NCI-H748 treated with DMSO at 0.1 percent for 48 hours (cell line): ENCODE measurements around the gene TPH2.
A peak's percentile ranks its signal among the peaks of the same experiment; 100 is the strongest.

Source experiments
- DNase-seq: peaks from one replicate; lab custom pipeline; 2025; lab: John Stamatoyannopoulos, UW

Gene TPH2

DNA sequence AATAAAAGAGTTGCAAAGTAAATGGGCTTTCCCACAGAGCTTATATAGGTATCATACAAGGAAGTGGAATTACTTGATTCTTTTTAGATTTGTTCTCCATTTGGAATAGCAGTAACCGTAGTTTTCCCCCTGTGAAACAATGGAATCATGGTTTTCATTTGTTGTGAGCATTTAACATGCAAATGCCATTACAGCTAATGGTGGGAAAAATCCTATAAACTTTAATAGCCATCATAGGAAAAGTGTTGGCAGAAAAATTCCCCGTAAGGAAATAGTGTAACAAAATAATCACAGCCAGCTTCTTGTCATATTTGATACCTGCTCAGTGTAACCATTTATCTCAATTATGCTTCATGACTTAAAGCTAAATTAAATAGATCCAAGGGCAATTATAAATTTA is 95.3 kb downstream of the TPH2 start:
- no peak for DNase-seq

DNA sequence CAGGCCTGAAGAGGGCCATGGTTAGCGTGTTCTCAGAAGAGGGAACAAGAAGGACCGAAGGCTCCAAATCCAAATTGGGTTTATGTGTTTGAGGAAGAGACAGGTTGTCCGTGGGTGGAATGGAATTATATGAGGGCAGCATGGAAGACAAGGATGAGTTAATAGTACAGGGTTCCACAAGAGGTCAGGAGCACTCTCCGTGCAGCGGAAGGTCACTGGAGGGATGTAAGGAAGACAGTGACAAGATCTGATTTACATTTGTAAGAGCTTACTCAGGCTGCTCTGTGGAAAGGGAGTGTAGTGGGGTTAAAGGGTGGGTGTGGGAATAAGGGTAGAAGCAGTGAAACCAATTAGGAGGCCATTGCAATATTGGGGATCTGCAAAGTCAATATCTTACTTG is 97.0 kb downstream of the TPH2 start:
- DNase-seq, result no peak

DNA sequence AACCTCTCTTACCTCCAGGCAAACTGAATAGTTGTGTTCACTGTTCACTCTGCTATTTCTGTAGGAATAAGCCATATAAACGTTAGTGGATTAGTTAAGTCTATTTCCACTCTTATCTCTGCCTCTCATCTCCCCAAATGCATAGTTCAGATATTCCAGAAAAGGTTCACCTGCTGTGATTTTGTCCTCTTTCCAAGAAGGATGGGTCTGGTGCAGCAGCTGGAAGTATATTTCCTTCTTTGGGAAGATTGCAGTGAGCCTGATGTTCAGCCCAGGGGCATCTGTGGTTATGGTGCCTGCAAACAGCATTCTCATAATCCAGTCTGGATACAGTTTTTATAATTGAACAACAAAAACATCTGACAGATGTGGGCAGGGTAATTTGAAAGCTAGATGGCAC is 97.7 kb downstream of the TPH2 start:
- no peak for DNase-seq

DNA sequence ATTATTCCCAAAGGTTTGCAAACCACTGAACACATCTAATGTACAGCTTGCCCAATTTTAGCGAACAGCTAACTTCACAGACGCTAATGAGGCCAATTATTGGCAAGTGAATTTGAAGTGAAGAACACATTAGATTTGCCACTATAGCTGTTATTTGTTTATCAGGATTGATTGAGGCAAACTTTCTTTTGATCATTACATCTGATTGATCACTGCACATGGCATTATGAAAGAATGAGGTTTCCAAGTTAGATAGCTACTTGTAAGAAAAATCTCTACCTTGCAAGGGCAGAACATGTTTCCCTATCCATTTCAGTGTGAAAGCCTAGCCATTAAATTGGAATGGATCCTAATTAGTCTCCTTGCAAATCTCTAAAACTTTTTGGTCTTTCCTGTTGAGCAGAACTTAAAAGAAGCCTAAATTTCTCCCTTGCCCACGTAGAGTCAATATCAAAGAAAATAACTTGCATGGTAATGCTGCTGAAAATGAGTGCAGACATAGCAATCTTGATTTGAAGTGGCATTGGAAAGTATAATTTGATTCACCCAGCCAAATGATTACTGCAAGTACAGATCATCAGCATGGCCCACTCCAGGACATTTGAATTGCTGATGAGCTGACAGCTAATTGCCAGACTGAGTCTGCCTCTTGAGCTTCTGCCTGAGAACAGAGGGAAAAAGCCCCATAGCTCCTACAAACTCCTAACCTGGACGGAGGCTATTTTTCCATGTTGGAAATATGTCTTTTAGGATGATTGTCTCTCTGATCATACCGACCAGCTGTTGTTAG is 98.6 kb downstream of the TPH2 start:
- no peak for DNase-seq

DNA sequence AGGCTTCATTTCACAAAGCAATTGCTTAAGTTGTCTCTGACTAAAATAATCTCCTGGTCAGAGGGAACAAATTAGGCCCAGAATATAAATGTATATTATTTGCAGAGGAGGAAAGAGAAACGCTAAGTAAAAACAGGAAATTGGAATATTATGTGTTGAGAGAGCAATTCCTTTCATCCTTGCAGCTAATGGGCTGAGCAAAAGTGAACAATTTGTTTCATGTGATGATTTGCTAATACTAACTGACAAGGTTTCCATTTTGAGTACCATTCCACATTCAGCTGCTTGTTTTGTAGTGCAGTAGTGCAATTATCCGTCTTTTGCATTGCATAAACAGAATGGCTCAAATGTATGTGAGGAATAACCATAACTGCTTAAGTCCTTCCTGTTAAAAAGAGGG is 103.2 kb downstream of the TPH2 start:
- DNase-seq, result no peak

DNA sequence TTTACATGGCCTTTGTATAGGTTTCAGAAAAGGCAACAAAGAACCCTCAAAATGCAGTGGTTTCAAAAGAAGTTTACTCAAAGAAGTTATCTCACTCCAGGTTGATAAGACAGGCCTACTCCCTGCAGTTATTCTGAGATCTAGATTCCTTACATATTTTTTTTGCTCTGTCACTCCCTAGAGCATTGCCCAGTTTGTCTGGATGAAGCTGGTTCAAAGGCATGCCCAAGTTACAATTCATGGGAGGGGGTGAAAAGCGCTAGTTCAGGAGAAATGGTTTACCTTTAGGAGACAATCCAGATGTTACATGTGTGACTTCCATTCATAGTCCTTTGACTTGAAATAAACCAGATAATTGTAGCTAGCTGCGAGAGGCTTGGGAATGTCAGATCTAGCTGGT is 115.0 kb downstream of the TPH2 start:
- DNase-seq, result no peak

DNA sequence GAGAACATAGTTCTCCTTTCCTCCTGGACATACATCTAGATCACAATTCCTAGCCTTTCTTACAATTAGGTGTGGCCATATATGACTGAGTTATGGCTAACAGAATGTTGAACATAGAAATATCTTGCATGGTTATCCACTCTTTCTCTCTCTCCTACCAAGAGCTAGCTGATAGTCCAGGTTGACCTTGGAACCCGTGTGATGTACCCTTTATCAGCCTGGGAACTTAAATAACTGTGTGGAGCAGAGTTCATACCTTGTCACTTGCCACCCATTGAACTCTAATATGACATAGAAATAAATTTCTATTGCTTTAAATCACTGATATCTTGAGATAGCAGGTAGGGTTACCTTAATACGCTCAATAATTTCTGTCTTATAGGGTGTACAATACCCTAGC is 115.9 kb downstream of the TPH2 start:
- DNase-seq, result no peak

DNA sequence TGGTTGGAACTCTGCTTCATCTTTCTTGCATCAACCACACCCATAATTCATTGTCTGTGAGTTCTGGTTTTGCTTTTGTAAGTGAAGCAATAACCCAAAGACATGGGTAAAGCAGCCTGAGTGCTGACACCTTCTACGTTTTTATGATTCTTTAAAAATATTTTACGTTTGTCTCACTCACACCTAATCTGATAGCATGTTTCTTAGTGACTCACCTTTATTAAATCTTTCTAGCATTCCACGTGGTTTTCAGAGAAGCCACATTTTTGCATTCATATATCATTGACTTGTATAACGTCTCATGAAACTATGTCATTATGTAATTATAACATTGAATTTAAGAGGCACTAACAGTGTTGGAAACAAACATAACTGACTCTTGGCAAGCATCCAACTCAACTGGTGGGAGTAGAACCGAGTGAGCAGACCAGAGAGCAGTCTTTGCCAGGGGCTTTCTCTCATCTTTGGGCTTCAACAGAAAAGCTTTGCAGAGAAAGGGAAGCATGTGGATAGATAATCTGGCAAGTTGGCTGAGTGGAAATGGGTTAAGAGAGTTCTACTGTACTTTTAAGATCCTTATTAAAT is 118.8 kb downstream of the TPH2 start:
- peak; percentile 73 for DNase-seq

DNA sequence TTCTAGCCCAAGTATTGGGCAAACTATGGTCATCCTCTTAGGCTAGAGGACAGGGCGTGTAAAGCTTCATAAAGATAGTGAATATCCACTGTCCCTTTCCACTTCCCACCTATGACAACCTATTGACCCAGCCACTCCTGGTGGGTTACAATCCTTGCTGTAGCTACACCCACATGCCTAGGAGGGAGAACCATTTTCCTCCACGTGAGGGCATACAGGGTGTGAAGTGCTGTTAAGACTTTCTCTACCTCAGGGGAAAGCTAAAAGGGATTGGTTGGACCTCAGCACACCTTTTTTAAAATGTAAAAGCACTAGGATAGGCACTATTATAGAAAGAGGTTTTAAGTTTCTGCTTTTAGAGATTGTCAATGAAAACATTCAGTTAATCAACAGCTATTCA is 124.4 kb downstream of the TPH2 start:
- DNase-seq, result no peak

DNA sequence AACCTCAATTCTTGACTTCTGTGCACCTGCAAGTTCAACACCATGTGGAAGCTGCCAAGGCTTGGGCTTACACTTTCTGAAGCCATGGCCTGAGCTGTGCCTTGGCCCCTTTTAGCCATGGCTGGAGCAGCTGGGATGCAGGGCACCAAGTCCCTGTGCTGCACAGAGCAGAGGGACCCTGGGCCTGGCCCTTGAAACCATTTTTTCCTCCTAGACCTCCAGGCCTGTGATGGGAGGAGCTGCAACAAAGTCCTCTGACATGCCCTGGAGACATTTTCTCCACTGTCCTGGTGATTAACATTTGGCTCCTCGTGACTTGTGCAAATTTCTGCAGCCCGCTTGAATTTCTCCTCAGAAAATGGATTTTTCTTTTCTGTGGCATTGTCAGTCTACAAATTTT is 132.4 kb downstream of the TPH2 start:
- DNase-seq, result no peak

DNA sequence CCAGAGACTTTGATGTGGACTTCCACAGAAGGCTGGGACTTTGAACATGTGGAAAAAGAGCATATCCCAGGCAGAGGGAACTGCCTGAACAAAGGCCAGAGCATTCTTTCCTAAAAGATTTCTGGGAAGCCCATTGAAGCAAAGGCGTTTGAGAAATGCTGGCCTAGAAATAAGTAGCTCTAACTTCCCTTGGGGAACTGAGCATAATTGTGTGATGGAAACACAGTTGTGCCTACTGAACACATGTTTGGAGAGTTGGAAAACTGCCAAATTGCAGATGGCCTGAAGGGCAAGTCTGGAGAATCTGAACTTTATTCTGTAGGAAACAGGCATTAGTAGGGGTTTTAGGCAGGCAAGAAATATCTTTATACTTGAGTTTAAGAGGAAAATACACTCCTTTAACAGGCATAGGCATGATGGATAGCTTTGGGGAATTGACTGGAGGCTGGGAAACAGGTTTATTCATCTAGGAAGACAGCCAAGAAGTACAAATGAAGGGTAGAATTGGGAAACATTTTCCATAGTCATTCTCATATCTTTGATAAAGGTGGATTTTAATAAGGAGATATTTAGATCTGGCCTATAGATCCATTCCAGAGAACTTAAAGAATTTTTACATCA is 134.1 kb downstream of the TPH2 start:
- no peak for DNase-seq

DNA sequence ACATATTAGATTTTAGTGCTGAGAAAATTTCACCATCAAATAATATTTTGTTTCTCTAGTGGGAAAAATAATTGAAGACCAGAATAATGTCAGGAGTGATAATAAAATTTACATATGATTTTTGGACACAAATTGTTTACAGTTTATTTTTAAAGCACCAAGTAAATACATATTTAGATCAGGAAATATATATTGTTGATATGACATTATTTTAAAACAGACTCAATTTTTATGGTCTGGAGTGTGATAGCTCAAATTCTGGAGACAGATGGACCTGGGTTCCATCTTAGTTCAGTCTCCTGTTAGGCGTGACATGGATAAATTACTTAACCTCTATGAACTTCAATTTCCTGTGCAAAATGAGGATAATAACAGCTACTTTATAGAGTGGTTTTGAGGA is 135.4 kb downstream of the TPH2 start:
- peak; percentile 58 for DNase-seq

DNA sequence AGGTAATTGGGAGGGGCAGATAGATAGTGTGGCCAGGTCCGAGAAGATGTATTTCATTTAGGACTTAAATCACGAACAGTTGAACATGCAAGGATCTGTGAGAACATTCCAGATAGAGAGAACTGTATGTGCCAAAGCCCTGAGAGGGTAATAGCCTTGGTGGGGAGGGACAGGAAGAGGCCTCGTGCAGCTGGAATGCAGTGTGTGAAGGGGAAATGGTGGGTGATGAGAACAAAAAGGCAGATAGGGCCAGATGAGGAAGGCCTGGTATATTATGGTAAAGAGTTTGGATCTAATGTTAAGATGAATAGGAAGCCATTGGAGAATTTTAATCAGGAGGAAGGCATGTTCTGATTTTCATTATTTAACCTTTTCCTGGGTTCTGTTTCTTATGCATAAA is 136.3 kb downstream of the TPH2 start:
- DNase-seq, result no peak

DNA sequence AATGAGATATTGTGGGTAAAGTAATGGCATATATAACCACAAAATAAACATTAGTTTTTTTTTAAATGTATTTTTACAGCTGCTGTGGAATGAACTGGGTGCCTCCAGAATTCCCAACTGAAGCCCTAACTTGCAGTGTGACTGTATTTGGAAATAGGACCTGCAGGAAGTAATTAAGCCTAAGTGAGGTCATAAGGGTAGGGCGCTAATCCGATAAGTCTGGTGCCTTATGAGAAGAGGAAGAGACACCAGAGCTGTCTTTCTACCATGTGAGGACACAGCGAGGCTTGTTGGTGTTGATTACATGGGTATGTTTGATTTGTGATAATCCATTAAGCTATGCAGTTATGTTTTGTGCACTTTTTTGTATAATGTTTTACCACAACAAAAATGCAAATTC is 136.8 kb downstream of the TPH2 start:
- peak; percentile 17 for DNase-seq

DNA sequence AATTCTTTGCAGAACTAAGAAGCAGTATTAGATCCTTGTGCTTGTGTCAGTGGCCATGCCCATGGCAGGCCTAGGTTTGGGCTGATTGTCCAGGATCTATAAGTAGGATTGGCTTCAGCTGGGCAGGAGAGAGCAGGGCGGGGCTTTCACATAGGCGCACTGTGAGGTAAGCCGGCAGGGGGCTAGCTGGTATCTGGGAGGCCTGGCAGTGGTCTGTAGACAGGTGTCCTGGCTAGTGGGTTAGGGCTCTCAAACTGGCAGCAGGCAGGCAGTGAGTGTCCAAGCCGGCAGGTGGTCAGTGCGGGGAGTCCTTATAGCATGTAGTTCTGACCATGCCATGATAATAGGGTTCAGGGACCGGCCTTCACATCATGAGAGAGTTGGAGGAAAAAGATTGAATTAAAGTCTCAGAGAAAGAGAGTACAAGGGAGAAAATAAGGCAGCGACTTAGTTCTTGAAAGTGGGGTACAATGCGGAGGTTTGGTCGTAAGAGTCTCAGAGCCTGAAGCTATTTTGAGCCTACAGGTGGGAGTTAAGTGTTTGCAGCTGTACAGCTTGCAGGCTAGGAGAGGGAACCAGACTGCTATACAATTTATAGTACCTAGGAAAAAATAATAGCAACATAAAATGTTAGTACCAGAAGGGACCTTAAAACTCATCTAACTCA is 137.4 kb downstream of the TPH2 start:
- no peak for DNase-seq

DNA sequence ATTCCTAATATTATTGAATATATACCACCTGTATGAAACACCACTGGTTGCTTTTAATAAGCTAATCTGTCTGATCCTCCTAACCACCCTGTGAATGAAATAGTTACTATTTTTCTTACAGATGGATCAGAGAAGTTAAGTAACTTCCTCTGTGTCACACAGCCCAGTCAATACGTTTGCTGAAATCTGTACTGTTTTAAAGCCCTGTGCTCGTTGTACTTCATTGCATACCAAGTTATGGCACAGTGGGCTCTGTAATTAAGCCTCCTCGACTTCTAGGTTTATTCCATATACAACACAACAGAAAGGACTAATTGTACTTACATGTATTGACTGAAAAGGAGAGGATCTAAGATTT is 137.9 kb downstream of the TPH2 start:
- DNase-seq, result no peak

DNA sequence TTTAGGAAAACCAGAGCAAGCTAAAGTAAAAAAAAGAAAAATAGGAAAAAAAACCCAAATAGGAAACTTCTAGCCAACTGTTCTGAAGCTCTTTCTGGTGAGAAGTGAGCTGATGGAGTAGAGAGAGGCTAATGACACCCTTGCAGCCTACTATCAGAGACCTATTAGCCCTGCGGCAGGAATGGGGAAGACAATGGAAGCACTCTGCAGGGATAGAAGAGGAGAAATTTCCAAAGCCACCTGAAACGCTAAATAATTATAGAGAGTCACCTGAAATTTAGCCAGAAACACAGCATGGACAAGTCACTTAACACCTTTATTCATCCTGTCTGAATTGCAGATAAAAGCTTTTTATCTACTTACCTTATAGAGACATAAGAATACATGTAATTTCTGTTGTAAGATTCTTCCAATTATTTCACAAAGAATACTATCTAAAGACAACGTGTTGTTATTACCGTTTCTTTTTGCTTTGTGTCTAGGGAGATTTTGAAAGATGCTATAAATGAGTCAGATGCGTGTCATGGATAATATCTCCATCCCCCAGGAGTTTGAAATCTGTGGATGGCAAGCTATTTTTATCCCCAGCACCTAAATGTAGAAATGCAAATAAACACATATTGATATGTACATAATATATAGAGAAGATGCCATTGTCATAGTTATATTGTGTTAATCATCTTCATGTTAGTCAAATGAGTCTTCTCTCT is 138.6 kb downstream of the TPH2 start:
- DNase-seq, result peak; percentile 93

DNA sequence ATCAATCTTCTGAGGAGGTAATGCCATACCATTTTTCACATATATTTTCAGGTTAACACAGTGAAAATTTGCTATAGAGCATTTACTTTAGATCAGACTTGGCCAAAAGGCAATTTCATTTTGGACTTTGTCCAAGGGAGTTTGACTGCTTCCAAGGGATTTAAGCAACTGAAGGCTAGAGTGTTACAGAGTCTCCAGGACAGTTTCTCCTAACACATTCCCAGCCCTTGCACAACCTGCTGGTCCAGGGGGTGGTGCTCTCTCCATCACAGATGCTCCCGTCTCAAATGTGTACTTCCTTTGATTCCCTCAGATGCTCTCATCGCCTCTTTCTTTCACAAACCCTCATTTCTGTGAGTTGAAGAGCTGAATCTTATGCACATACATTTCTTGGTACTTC is 143.1 kb downstream of the TPH2 start:
- DNase-seq, result no peak
